ENCODE measurements around the gene MAN1C1. TPM values are rescaled to one million over a fixed set of nuclear protein-coding genes. Genes with fewer than 3 reads are reported as not detected.

Gene MAN1C1
- total and polyA plus RNA-seq, 7 donors: 1.8 to 6.7 (median 2.0) TPM

GRCh38 chr1:25725482-25725881, 108.9 kb downstream of the MAN1C1 start:
- TF ChIP-seq CTCF (IDR thresholded peaks at IDR 0.05): no peak
- no peaks in the 10 kb centered on the region for H3K27me3 ChIP-seq (ENCODE audit: insufficient read depth in 3 of 3, low read length in 2 of 3)
- DNase-seq: no peak
- no peak overlapping the region for H3K4me3 ChIP-seq
- 94 to 98% (median 95%) methylated on average over 8 of the region's 8 CpGs for WGBS, 3 donors
- H3K4me1 ChIP-seq: peaks cover 25% of the 10 kb centered on the region
- no peaks in the 10 kb centered on the region for H3K36me3 ChIP-seq (ENCODE audit: insufficient read depth in 1 of 2, low read depth in 1 of 2)
- intact Hi-C loops (cut with DNase I): no loop called here
- no peak for ATAC-seq
- H3K9me3 ChIP-seq: no peaks in the 10 kb centered on the region
- no peak overlapping the region for H3K27ac ChIP-seq

- peak; percentile 33 to 56 (median 48) for ATAC-seq
- Histone ChIP-seq H3K27me3 (ENCODE audit: insufficient read depth in 3 of 3, low read length in 2 of 3) (no peaks in the 10 kb centered on the region), H3K27ac (peak overlapping the region; percentile 53), H3K9me3 (no peaks in the 10 kb centered on the region), H3K36me3 (ENCODE audit: insufficient read depth in 1 of 2, low read depth in 1 of 2) (no peaks in the 10 kb centered on the region), H3K4me1 (peaks cover 27% of the 10 kb centered on the region), H3K4me3 (no peak overlapping the region)
- no peak for DNase-seq
- TF ChIP-seq CTCF (IDR thresholded peaks at IDR 0.05): no peak
- intact Hi-C loops (cut with DNase I): no loop called here
- 44 to 68% (median 56%) methylated on average over 8 of the region's 8 CpGs for WGBS, 3 donors
Measured at GRCh38 chr1:25727088-25727487, 110.5 kb downstream of the MAN1C1 start.

GRCh38 chr1:25727635-25728286, 111.2 kb downstream of the MAN1C1 start:
- H3K27ac ChIP-seq: peak overlapping the region; percentile 53
- WGBS, 3 donors: 19 to 39% (median 22%) methylated on average over 12 of the region's 12 CpGs
- ATAC-seq (peak; percentile 45 to 70 (median 64)), DNase-seq (peak; percentile 64 to 79)
- intact Hi-C loops (cut with DNase I): no loop called here
- H3K4me3 ChIP-seq: no peak overlapping the region
- no peak for TF ChIP-seq CTCF (IDR thresholded peaks at IDR 0.05)
- no peaks in the 10 kb centered on the region for H3K9me3 ChIP-seq
- H3K36me3 ChIP-seq (ENCODE audit: insufficient read depth in 1 of 2, low read depth in 1 of 2): no peaks in the 10 kb centered on the region
- no peaks in the 10 kb centered on the region for H3K27me3 ChIP-seq (ENCODE audit: insufficient read depth in 3 of 3, low read length in 2 of 3)
- peaks cover 27% of the 10 kb centered on the region for H3K4me1 ChIP-seq

GRCh38 chr1:25728301-25728935, 111.8 kb downstream of the MAN1C1 start:
- TF ChIP-seq CTCF (IDR thresholded peaks at IDR 0.05): no peak

More at GRCh38 chr1:25728301-25728935, 111.8 kb downstream of the MAN1C1 start:
- Histone ChIP-seq H3K27ac (no peak overlapping the region), H3K27me3 (ENCODE audit: insufficient read depth in 3 of 3, low read length in 2 of 3) (no peaks in the 10 kb centered on the region), H3K4me1 (peaks cover 27% of the 10 kb centered on the region), H3K4me3 (no peak overlapping the region), H3K36me3 (ENCODE audit: insufficient read depth in 1 of 2, low read depth in 1 of 2) (no peaks in the 10 kb centered on the region), H3K9me3 (no peaks in the 10 kb centered on the region)
- ATAC-seq (peak in 1 of 4 donors; percentile 8), DNase-seq (peak in 1 of 2 donors; percentile 24)
- 72 to 78% (median 76%) methylated on average over 11 of the region's 11 CpGs for WGBS, 3 donors
- intact Hi-C loops (cut with DNase I): no loop called here

All from psoas muscle (tissue), 8 donors.